HG03520 (cell line): ENCODE results near the gene TRMT10A.
"Not testable (repeated sequence)": the region's sequence is repeated elsewhere in the genome, so short reads cannot be mapped to it uniquely, and the experiment has no call there.

Experiments
- ATAC-seq: cut with Tn5 transposase; IDR thresholded peaks from one replicate; pipeline ENCODE4 v1.9.1; 2021; ENCODE audit warnings: mild to moderate bottlenecking, moderate library complexity; ENCODE audit not compliant: unreplicated experiment

The TRMT10A gene

GRCh38 chr4:99564921-99565320 lies 1.1 kb upstream of the TRMT10A start:
- no peak for ATAC-seq

DNA sequence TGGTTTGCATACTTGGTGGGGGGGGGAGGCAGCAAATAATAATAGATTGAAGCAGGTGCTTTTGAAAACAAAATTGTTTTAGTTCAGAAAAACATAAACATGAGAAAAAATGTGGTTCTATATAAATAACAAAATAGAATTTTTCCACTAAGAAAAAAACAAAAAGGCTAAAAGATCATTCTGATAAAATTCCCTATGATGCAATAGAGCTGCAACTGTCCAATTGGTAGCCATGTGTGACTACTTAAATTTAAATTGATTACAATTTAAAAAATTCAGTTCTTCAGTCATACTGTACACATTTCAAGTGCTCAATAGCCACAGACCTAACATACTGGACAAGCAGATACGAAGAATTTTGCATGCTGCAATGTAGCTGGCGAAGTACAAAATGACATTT lies 11.0 kb downstream of the TRMT10A start:
- ATAC-seq: no peak

DNA sequence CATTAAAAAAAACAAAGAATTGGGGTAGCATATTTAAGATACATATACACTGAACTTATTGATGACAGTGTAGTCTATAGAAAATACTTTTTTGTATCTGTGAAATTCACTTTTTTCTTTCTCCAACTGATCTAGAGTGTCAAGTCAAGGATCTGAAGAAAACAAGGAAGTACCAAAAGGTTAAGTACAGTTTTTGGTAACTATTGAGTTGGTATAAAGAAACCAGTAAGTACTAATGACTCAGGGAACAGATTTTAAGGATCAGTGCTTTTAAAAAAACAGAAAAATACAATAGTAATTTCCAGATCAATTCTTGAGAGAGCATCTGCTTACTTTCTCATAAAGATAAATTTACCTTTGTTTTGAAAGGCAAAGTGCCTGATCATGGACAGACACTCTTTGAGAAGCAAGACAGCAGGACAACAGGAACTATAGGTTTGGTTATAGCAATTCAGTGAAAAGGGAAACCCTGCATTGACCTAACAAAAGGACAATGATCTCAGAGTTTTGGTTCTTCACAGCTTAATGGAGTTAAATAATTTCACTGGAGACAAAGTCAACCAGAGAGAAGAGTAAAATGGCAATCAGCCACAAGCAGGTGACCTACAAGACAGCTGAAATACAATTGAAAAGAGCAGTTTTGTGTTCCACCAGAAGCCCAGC lies 23.4 kb downstream of the TRMT10A start:
- ATAC-seq: no peak

GRCh38 chr4:99537674-99538073 lies 26.2 kb downstream of the TRMT10A start:
- ATAC-seq: no peak

- ATAC-seq: no peak
These were observed 27.0 kb downstream of the TRMT10A start for GRCh38 chr4:99536848-99537247.

GRCh38 chr4:99536271-99536670 lies 27.6 kb downstream of the TRMT10A start:
- ATAC-seq: no peak

DNA sequence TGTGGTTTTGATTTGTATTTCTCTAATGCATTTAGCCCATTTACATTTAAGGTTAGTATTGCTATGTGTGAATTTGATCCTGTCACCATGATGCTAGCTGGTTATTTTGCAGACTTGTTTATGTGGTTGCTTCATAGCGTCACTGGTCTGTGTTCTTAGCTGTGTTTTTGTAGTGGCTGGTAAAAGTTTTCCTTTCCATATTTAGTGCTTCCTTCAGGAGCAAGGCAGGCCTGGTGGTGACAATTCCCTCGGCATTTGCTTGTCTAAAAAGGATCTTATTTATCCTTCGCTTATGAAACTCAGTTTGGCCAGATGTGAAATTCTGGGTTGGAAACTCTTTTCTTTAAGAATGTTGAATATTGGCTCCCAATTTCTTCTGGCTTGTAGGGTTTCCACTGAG lies 29.1 kb downstream of the TRMT10A start:
- ATAC-seq: not testable (repeated sequence)

DNA sequence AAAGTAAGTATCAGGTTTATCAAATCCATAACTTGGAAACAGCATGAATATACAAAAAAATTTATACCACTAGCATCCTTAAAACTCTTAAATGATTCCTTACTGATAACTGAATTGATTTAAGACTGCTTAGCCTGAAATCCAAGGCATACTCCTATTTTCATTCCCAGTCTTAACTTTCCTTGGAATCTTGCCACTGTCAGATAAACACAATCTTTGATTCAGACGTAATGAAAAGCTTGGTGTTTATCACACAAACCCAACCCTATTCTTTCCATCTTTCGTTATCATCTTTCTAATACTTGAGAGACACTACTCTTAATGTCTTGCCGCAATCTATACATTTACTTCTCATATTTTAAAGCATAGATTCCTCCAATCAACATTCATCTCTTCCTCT lies 33.9 kb downstream of the TRMT10A start:
- no peak for ATAC-seq

GRCh38 chr4:99529228-99529627 lies 34.6 kb downstream of the TRMT10A start:
- ATAC-seq: no peak

DNA sequence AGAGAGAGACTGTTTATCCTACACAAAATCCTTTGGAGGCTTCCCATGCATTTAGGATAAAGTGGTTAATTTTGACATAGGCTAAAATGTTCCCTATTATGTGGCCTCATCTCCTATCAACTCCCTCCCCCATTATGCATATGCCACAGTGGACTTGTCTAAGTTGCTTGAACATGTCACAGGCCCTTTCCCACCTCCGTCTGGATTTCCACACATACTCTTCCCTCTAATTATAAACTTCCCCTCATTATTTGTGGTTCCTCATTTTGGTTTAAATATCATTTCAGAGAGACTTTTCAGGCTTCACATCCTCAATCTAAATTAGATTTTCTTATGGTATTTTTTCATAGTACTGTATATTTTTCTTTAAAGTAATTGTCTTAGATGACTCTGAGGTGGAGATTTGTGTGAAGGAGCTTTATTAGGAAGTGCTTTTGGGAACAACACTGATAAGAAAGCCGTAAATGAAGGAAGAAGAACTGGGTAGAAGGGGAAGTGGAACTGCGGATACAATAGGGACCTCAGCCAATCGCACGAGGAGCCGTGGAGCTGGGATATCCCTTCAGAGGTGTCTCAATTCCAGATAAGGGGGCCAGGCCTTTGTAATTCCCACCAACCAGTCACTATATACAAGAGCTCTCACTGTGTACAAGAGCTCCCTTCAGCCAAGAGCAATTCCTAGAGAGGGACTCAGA lies 45.1 kb downstream of the TRMT10A start:
- no peak for ATAC-seq

GRCh38 chr4:99510721-99511120 lies 53.1 kb downstream of the TRMT10A start, which contains the start of gene C4orf17:
Gene C4orf17 (plus strand): TSS chr4:99511021. CDS start chr4:99513082, 2,061 bp downstream.
- ATAC-seq: no peak

DNA sequence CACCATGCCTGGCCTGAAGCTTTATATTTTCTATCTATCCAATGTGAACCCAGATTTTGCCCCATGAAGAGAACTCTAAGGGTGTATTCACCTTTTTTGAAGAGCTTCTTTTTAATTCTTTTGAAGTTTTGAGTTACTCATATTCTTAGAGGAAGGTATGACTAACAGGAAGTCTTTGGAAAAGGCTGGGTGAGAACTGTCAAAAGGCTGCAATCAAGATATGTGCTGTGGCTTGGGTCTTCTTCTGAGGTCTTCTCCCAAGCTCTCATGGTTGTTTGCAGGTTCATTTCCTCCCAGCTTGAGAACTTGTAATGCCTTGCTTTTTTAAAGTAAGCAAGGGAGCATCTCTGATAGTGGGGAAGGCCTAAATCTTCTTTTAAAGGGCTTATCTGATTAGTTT lies 56.1 kb downstream of the TRMT10A start:
- ATAC-seq: no peak

DNA sequence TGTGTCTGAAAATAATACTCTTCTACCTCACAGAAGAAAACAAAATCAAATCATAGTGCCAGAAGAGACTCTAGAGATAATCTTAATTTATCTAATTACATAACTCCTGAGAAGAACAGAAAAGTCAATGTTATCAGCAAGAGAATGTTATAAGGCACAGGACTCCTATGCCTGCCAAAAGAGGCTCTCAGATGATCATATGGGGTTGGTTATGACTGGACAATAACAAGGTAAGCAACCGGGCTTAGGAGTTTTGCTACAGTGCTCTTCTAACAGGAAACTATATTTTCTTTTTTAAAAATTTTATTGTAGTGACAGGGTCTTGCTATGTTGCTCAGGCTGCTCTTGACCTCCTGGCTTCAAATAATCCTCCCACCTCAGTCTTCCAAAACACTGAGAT lies 56.5 kb downstream of the TRMT10A start:
- ATAC-seq: no peak

GRCh38 chr4:99506781-99507180 lies 57.1 kb downstream of the TRMT10A start:
- ATAC-seq: no peak

GRCh38 chr4:99504804-99505502 lies 58.9 kb downstream of the TRMT10A start:
- ATAC-seq: no peak
